Sigmoid colon (tissue), 7 donors: Measurements from ENCODE around the gene CEP57. TPM values are rescaled to one million over a fixed set of nuclear protein-coding genes. Genes with fewer than 3 reads are reported as not detected.

ENCODE experiments used
- DNase-seq: peaks from one replicate; pipeline ENCODE4 v3.0.0-alpha.2; 2019
- H3K27ac ChIP-seq, 4 donors: fragments of 200-600 bp; sonication (generic); one replicate each; pipeline ENCODE4 v1.5.1; 2016 to 2019; ENCODE audit warnings: mild to moderate bottlenecking in 1 of 4
- H3K27me3 ChIP-seq, 3 donors: fragments of 200-600 bp; sonication (generic); one replicate each; pipeline ENCODE4 v1.5.1; 2019; ENCODE audit warnings: mild to moderate bottlenecking in 1 of 3
- H3K36me3 ChIP-seq, 4 donors: fragments of 200-600 bp; sonication (generic); one replicate each; pipeline ENCODE4 v1.5.1; 2016 to 2019
- H3K4me1 ChIP-seq, 4 donors: fragments of 200-600 bp; sonication (generic); one replicate each; pipeline ENCODE4 v1.5.1; 2017 to 2019
- H3K4me3 ChIP-seq, 4 donors: fragments of 200-600 bp; sonication (generic); one replicate each; pipeline ENCODE4 v1.5.1; 2017 to 2019; ENCODE audit warnings: mild to moderate bottlenecking in 2 of 4, moderate library complexity in 1 of 4
- H3K9me3 ChIP-seq, 4 donors: fragments of 200-600 bp in 3 of 4; sonication (generic) in 3 of 4; one replicate each; pipeline versions ENCODE4 v1.5.1 to v1.6.1; 2013 to 2019
- EP300 ChIP-seq, 4 donors: sonication (generic); formaldehyde crosslinking; IDR thresholded peaks; one replicate each; pipeline ENCODE4 v1.6.1; 2017; ENCODE audit warnings: antibody characterized with exemption in 4 of 4
- POLR2A ChIP-seq, 2 donors: fragments of 450-650 bp; IDR thresholded peaks; one replicate each; pipeline ENCODE4 v1.6.1; 2016; ENCODE audit warnings: antibody characterized with exemption in 2 of 2, mild to moderate bottlenecking in 2 of 2, moderate library complexity in 2 of 2
- POLR2AphosphoS5 ChIP-seq, 4 donors: sonication (generic); formaldehyde crosslinking; IDR thresholded peaks; one replicate each; pipeline ENCODE4 v1.6.1; 2017; ENCODE audit warnings: antibody characterized with exemption in 4 of 4
- WGBS, 2 donors: extraction: QIAGEN DNeasy Blood & Tissue Kit; methylation state at CpG; one replicate each; pipeline ENCODE4 v1.1.7; 2013; 5-methylcytosine and 5-hydroxymethylcytosine counted together
- intact Hi-C: fragments of 100-400 bp; cut with DNase I; formaldehyde crosslinking; loops from one replicate; pipeline ENCODE4 v1.15.1; 2023
- polyA plus RNA-seq, 3 donors: library from polyadenylated mRNA; stranded (reverse); fragments of 200-250 nt; gene quantifications; one replicate each; pipeline ENCODE4 v1.2.3, GENCODE V29; 2013
- total RNA-seq, 4 donors: library from RNA; depleted of rRNA; stranded (reverse); fragments of >200 nt; gene quantifications; one replicate each; pipeline ENCODE4 v1.1.0, GENCODE V29; 2016
- TF ChIP-seq, protein P1 (sequence below), 4 experiments: fragments of 450-650 bp in 3 of 4; fragments of 200-600 bp in 1 of 4; IDR thresholded peaks; one replicate each; pipeline ENCODE4 v1.5.1; 2016 to 2019; ENCODE audit warnings: antibody characterized with exemption in 4 of 4, mild to moderate bottlenecking in 3 of 4, moderate library complexity in 2 of 4
- donor health status: healthy with polysubstance abuse.
- donor health status: Bipolar disorder and iron deficiency.
- donor health status: healthy.

Gene CEP57
- total and polyA plus RNA-seq, 7 donors: 15.0 to 71.3 (median 35.8) TPM

DNA sequence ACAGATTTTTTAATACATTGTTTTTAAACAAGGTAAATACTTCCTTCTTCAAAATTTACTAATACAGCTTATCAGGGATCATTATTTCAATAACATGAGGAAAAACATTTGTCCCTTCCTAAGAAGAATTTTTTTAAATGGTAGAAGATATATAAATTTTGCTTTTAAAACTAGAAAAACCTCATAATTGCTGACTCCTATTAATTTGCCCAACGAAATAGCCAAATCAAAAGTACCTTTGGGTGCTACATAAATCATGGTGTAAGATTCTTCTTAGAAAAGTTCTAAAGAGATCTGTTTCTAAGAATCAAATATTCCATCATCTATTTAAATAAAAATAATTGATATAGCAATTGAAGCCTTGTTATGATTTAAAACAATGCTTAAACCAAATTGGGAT lies 54.9 kb downstream of the CEP57 start:
- peaks cover 0 to 80% (median 3%) of the 10 kb centered on the region in 4 donors for H3K36me3 ChIP-seq
- WGBS, 2 donors: 87 to 91% methylated on average over 1 of the region's 1 CpG
- TF ChIP-seq EP300 (IDR thresholded peaks at IDR 0.05): no peak
- TF ChIP-seq POLR2AphosphoS5 (IDR thresholded peaks at IDR 0.05): no peak
- TF ChIP-seq POLR2A (IDR thresholded peaks at IDR 0.05): no peak
- TF ChIP-seq, protein P1, sequence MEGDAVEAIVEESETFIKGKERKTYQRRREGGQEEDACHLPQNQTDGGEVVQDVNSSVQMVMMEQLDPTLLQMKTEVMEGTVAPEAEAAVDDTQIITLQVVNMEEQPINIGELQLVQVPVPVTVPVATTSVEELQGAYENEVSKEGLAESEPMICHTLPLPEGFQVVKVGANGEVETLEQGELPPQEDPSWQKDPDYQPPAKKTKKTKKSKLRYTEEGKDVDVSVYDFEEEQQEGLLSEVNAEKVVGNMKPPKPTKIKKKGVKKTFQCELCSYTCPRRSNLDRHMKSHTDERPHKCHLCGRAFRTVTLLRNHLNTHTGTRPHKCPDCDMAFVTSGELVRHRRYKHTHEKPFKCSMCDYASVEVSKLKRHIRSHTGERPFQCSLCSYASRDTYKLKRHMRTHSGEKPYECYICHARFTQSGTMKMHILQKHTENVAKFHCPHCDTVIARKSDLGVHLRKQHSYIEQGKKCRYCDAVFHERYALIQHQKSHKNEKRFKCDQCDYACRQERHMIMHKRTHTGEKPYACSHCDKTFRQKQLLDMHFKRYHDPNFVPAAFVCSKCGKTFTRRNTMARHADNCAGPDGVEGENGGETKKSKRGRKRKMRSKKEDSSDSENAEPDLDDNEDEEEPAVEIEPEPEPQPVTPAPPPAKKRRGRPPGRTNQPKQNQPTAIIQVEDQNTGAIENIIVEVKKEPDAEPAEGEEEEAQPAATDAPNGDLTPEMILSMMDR (IDR thresholded peaks at IDR 0.05): no peak

GRCh38 chr11:95849087-95849825 lies 59.0 kb downstream of the CEP57 start:
- Histone ChIP-seq H3K27ac (peak overlapping the region in 2 of 4 donors; percentile 13 to 60), H3K4me1 (peaks cover 0 to 8% (median 3%) of the 10 kb centered on the region in 4 donors), H3K9me3 (no peaks in the 10 kb centered on the region), H3K27me3 (no peaks in the 10 kb centered on the region), H3K36me3 (peaks cover 0 to 55% (median 3%) of the 10 kb centered on the region in 4 donors), H3K4me3 (no peak overlapping the region)
- TF ChIP-seq, protein P1 (IDR thresholded peaks at IDR 0.05): peak in 2 of 4 experiments; percentile 14 to 16
- TF ChIP-seq POLR2AphosphoS5 (IDR thresholded peaks at IDR 0.05): no peak
- intact Hi-C loops: no loop called here
- WGBS, 2 donors: 69 to 80% methylated on average over 6 of the region's 6 CpGs
- DNase-seq: peak; percentile 69

More for the DNA sequence above, 54.9 kb downstream of the CEP57 start:
- H3K27ac ChIP-seq: no peak overlapping the region
- no peaks in the 10 kb centered on the region for H3K27me3 ChIP-seq
- H3K9me3 ChIP-seq: no peaks in the 10 kb centered on the region
- peaks cover 0 to 8% (median 3%) of the 10 kb centered on the region in 4 donors for H3K4me1 ChIP-seq
- no peak overlapping the region for H3K4me3 ChIP-seq
- no peak for DNase-seq
- intact Hi-C loops: no loop called here

DNA sequence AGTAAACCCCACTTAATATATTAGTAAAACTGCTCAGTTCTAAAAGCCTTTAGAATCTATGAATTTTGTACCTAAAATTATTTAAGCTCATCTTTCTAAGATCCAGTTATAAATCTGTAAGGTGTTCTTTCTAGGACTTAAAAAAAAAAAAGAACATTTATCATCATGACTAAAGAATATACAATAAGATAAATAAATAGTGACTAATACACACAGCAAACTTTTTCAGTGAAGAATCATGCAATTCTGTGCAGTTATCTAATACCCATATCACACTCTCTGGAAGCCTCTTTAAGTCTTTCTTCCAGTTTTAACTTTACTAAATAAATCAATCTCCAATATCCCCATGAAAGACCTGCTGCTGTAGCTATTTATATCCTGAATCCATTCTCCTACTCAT lies 59.8 kb downstream of the CEP57 start:
- peaks cover 0 to 53% (median 3%) of the 10 kb centered on the region in 4 donors for H3K36me3 ChIP-seq
- TF ChIP-seq POLR2A (IDR thresholded peaks at IDR 0.05) (no peak), POLR2AphosphoS5 (IDR thresholded peaks at IDR 0.05) (no peak), EP300 (IDR thresholded peaks at IDR 0.05) (no peak)
- TF ChIP-seq, protein P1 (IDR thresholded peaks at IDR 0.05): no peak
- no peaks in the 10 kb centered on the region for H3K9me3 ChIP-seq
- no peak for DNase-seq
- peaks cover 0 to 8% (median 3%) of the 10 kb centered on the region in 4 donors for H3K4me1 ChIP-seq
- H3K27ac ChIP-seq: peak overlapping the region in 1 of 4 donors; percentile 60
- H3K27me3 ChIP-seq: no peaks in the 10 kb centered on the region
- intact Hi-C loops: no loop called here
- no peak overlapping the region for H3K4me3 ChIP-seq

- H3K36me3 ChIP-seq: peaks cover 0 to 50% (median 3%) of the 10 kb centered on the region in 4 donors
- no peak for DNase-seq
- TF ChIP-seq POLR2A (IDR thresholded peaks at IDR 0.05): no peak
- no peak for TF ChIP-seq EP300 (IDR thresholded peaks at IDR 0.05)
- TF ChIP-seq, protein P1 (IDR thresholded peaks at IDR 0.05): no peak
- no peak for TF ChIP-seq POLR2AphosphoS5 (IDR thresholded peaks at IDR 0.05)
Measured at GRCh38 chr11:95853138-95853537, 62.8 kb downstream of the CEP57 start.

More at GRCh38 chr11:95853138-95853537, 62.8 kb downstream of the CEP57 start:
- Histone ChIP-seq H3K27ac (no peak overlapping the region), H3K9me3 (no peaks in the 10 kb centered on the region), H3K27me3 (no peaks in the 10 kb centered on the region), H3K4me3 (no peak overlapping the region), H3K4me1 (peaks cover 0 to 8% (median 3%) of the 10 kb centered on the region in 4 donors)
- intact Hi-C loops: no loop called here
